IPS DF 4.7 (cell line): ENCODE data around the gene PTPRK.
"Not testable (repeated sequence)": the region's sequence is repeated elsewhere in the genome, so short reads cannot be mapped to it uniquely, and the experiment has no call there.

Experiments used
- DNase-seq: peaks from one replicate; pipeline ENCODE4 v3.0.0-alpha.2; 2013; ENCODE audit warnings: low spot score; ENCODE audit errors: extremely low read depth

PTPRK gene

GRCh38 chr6:127933852-127934840 is 586.3 kb downstream of the PTPRK start:
- DNase-seq = no peak

- no peak for DNase-seq
Observed at GRCh38 chr6:127933137-127933536, 587.3 kb downstream of the PTPRK start.

GRCh38 chr6:127932708-127933107 is 587.7 kb downstream of the PTPRK start:
- DNase-seq = no peak

- DNase-seq = not testable (repeated sequence)
Observed at GRCh38 chr6:127926441-127926840, 594.0 kb downstream of the PTPRK start.

- no peak for DNase-seq
Observed at GRCh38 chr6:127924440-127924839, 596.0 kb downstream of the PTPRK start.

- DNase-seq = no peak
Observed at GRCh38 chr6:127924031-127924430, 596.4 kb downstream of the PTPRK start.

- no peak for DNase-seq
Observed at GRCh38 chr6:127923135-127923534, 597.3 kb downstream of the PTPRK start.

- DNase-seq = no peak
Observed at GRCh38 chr6:127921982-127922381, 598.4 kb downstream of the PTPRK start.

- DNase-seq = no peak
Observed at GRCh38 chr6:127920804-127921203, 599.6 kb downstream of the PTPRK start.
